ENCODE measurements around the gene HBEGF.

GRCh38 chr5:140346348-140347221 lies at the start of gene HBEGF:
- TF ChIP-seq POLR2A (IDR thresholded peaks at IDR 0.05) (peak; percentile 82 to 97), CTCF (IDR thresholded peaks at IDR 0.05) (peak in 5 of 6 experiments; percentile 49 to 74 (median 58))

Measured in thyroid gland (tissue), 4 donors.